GM12874 (cell line): Measurements from ENCODE around the gene LYRM9.

Source experiments
- CTCF ChIP-seq: IDR thresholded peaks from 2 replicates; pipeline ENCODE4 v1.5.1; 2011; ENCODE audit warnings: low read depth, mild to moderate bottlenecking, control low read depth, low read length, moderate library complexity; ENCODE audit not compliant: insufficient read depth

The LYRM9 gene

GRCh38 chr17:27895123-27895895 is 2.1 kb upstream of the LYRM9 start:
- TF ChIP-seq CTCF: no peak

GRCh38 chr17:27893841-27894503 is 807 bp upstream of the LYRM9 start:
- no peak for TF ChIP-seq CTCF

DNA sequence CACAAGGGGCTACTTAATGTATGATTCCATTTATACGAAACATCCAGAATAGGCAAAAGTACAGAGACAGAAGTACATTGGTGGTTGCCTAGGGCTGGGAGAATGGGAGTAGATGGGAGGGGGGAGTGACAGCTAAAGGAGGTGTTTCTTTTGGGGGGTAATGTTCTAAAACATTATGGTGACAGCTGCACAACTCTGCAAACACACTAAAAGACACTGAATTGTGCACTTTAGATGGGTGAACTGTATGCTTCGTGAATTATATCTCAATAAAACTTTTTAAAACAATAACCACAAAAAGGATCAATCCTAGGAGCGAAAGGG is 661 bp downstream of the LYRM9 start:
- TF ChIP-seq CTCF: no peak

DNA sequence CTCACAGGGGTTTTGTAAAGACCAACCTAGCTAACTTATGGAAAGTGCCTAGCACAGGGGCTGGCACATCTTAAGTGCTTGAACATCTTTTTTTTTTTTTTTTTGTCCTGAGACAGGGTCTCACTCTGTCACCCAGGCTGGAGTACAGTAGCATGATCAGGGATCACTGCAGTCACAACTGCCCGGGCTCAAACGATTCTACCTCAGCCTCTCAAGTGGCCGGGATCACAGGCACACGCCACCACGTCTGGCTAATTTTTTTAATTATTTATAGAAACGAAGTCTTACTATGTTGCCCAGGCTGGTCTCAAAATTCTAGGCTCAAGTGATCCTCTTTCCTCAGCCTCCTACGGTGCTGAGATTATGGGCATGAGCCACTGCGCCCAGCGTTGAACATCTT is 1.3 kb downstream of the LYRM9 start:
- TF ChIP-seq CTCF: no peak

DNA sequence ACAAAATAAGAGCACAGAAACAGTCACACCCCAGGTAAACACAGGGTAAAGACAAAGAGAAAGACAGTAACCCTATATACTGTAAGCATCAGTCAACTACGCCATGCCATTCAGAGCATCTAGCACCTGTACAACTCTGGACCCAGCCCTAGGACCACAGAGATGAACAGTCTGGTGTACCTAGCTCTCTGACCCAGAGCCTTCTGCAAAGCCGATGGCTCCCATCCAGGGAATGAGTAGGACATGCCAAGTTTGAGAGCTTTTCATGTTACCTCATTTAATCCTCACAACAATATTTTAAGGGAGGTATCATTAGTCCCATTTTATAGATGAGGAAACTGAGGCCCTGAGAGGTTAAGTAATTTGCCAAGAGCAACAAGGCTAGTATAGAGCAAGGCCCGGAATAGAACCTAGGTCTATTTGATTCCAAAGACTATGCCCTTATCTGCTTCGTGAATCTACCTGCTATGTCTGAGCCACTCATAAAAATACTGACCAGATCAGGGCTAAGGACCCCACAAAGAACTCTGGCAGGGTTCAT is 3.4 kb downstream of the LYRM9 start:
- TF ChIP-seq CTCF: no peak

- no peak for TF ChIP-seq CTCF
Measured at GRCh38 chr17:27888945-27889344, 4.2 kb downstream of the LYRM9 start.

DNA sequence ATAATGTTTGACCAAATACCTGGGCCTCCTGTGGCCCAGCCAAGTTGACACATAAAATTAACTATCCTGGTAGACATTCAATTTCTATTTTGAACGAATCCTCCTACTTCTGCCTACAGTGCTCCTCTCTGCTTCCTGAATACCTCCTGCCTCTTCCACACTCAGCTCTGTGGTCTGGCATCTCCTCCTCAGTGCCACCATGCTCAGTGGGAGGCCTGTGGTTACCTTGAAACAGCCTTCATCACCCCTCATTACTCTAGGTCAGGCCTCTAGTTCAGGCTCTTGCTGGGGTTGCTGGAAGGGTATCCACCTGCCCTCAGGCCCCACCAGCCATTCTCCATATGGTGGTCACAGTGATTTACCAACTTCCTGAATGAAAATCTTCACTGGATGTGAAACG is 5.1 kb downstream of the LYRM9 start:
- TF ChIP-seq CTCF: no peak
